Measurements from ENCODE around the gene CELSR1.
A peak's percentile ranks its signal among the peaks of the same experiment; 100 is the strongest.

Gene CELSR1

DNA sequence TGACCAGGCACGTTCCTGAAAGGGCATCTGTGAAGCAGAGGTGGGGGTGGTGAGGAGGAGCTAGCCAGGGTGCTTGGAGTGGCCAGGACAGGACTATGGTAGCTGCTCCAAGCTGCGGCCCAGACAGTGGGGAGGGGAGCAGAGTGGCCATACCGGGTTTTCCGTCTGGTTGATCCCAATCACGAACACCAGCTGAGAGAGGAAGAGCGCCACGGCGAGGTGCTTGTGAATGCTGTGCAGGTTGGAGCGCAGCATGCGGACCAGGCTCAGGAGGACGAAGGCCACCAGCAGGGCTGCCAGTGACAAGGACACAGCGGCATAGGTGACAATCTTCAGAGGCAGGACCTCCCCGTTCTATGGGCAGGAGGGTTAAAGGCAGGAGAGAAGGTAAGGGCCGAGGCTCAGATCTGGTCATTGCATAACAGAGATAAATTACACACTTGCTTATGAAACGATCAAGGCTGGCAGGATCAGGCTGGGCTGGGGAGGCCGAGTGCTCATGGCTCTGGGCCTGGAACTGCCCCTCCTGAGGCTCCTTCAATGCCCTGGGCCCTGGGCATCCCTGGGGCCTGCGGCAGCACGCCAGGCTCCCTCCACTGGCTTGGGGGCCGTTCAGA lies 160.4 kb downstream of the CELSR1 start:
- ATAC-seq (ENCODE audit: low read depth) = peak; percentile 6; the same call in 1 of the 3 replicates
- no peak overlapping the region for H3K27ac ChIP-seq (ENCODE audit: poor library complexity, severe bottlenecking)
- H3K9me3 ChIP-seq (ENCODE audit: severe bottlenecking) = peaks cover 6% of the 10 kb centered on the region
- H3K36me3 ChIP-seq (ENCODE audit: low read depth) = peaks cover 40% of the 10 kb centered on the region
- TF ChIP-seq, protein P1, sequence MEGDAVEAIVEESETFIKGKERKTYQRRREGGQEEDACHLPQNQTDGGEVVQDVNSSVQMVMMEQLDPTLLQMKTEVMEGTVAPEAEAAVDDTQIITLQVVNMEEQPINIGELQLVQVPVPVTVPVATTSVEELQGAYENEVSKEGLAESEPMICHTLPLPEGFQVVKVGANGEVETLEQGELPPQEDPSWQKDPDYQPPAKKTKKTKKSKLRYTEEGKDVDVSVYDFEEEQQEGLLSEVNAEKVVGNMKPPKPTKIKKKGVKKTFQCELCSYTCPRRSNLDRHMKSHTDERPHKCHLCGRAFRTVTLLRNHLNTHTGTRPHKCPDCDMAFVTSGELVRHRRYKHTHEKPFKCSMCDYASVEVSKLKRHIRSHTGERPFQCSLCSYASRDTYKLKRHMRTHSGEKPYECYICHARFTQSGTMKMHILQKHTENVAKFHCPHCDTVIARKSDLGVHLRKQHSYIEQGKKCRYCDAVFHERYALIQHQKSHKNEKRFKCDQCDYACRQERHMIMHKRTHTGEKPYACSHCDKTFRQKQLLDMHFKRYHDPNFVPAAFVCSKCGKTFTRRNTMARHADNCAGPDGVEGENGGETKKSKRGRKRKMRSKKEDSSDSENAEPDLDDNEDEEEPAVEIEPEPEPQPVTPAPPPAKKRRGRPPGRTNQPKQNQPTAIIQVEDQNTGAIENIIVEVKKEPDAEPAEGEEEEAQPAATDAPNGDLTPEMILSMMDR (IDR thresholded peaks at IDR 0.05; ENCODE audit: poor library complexity, severe bottlenecking) = no peak
- peaks cover 5% of the 10 kb centered on the region for H3K4me1 ChIP-seq (ENCODE audit: insufficient read depth, poor library complexity, severe bottlenecking)
- DNase-seq (ENCODE audit: low spot score) = no peak
- H3K4me3 ChIP-seq (ENCODE audit: severe bottlenecking) = no peak overlapping the region
- H3K27me3 ChIP-seq (ENCODE audit: insufficient read depth, poor library complexity, severe bottlenecking) = no peaks in the 10 kb centered on the region

DNA sequence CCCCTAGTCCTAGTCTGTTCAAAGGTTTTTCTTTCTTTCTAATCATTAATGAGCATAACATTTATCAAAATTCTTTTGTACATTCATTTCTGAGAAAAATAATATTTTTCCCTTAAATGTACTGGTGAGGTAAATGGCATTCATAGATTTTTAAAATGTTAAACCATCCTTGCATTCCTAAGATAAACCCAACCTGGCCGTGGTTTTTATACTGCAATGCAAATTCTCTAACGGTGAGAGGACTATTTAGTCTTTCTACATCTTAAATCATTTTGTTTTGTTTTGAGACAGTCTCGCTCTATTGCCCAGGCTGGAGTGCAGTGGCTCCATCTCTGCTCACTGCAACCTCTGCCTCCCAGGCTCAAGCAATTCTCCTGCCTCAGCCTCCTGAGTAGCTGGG lies 161.3 kb downstream of the CELSR1 start:
- Histone ChIP-seq H3K4me1 (ENCODE audit: insufficient read depth, poor library complexity, severe bottlenecking) (peaks cover 5% of the 10 kb centered on the region), H3K36me3 (ENCODE audit: low read depth) (peaks cover 38% of the 10 kb centered on the region), H3K9me3 (ENCODE audit: severe bottlenecking) (peaks cover 6% of the 10 kb centered on the region), H3K27ac (ENCODE audit: poor library complexity, severe bottlenecking) (no peak overlapping the region), H3K27me3 (ENCODE audit: insufficient read depth, poor library complexity, severe bottlenecking) (no peaks in the 10 kb centered on the region), H3K4me3 (ENCODE audit: severe bottlenecking) (no peak overlapping the region)
- no peak for DNase-seq (ENCODE audit: low spot score)
- ATAC-seq (ENCODE audit: low read depth) = no peak
- TF ChIP-seq, protein P1 (IDR thresholded peaks at IDR 0.05; ENCODE audit: poor library complexity, severe bottlenecking) = no peak

DNA sequence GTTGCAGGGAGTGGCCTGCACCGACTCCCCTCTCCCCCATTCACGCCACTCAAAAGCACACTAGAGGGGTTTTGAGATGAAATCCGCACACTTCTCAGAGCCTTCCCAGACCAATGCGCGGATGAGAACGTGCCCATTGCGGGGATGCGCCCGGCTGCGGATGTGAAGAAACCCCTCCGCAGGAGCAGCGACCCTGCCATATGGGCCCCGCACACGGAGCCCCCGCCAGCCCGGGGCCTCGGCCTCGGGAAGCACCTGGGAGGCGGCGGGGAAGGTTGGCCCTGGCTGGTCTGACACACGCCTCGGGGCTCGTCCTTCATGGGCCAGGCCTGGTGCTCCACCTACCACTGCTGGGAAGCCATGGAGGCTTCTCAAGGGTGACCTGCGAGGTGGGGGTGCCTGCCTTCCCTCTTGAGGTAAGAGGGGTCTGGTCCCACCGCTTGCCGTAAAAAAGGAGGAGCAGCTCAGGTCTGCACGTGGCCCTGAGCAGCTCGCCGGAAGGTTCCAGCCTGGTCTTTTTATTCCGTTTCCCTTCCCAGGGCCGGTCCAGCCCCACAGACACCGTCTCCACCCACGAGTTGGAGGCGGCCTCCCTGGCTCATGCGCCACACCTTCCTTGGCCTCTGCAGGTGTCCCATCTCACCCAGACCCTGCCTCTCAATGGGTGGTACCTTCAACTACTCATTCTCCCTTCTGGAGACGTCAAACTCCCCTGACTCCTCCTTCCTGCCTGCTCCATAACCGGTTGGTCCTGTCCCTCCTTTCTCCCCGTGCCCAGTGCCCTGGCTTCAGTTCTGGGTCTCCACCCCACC lies 162.6 kb downstream of the CELSR1 start:
- Histone ChIP-seq H3K4me1 (ENCODE audit: insufficient read depth, poor library complexity, severe bottlenecking) (peaks cover 5% of the 10 kb centered on the region), H3K9me3 (ENCODE audit: severe bottlenecking) (peaks cover 6% of the 10 kb centered on the region), H3K4me3 (ENCODE audit: severe bottlenecking) (no peak overlapping the region), H3K36me3 (ENCODE audit: low read depth) (peaks cover 27% of the 10 kb centered on the region), H3K27me3 (ENCODE audit: insufficient read depth, poor library complexity, severe bottlenecking) (no peaks in the 10 kb centered on the region), H3K27ac (ENCODE audit: poor library complexity, severe bottlenecking) (no peak overlapping the region)
- DNase-seq (ENCODE audit: low spot score) = no peak
- TF ChIP-seq, protein P1 (IDR thresholded peaks at IDR 0.05; ENCODE audit: poor library complexity, severe bottlenecking) = no peak
- ATAC-seq (ENCODE audit: low read depth) = no peak

DNA sequence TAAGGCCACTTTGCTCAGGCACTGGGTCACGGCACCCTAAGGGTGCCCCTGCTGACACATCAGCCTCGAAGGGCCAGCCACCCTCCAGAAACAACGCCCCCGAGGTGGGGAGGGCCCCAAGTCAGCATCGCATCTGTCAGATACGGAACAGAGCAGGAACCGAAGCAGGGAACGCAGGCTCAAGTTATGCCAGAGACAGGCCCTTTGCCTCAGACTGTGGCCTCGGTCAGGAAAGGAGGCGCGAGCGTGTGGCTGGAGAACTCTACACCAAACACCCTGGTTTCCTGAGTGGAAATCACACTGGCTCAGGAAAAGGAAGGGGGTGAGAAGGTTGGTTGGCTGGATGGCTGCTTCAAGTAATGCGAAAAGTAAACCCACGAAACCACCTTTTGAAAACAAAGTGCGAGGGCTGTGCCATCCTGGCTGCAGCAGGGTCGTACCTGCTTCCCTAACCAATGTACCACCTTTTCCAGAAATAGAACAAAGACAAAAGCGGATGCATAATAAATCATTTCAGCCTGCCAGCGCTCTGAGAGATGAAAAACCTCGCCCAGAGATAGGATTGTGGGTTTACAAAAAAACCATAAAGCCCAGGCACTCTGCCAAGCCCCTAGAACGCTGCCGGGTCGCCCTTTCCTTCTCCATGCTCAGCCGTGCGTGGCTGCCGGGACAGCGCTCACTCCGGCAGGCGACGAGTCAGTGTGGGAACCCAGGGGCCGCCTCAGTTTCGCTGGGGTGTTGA lies 163.3 kb downstream of the CELSR1 start:
- Histone ChIP-seq H3K27ac (ENCODE audit: poor library complexity, severe bottlenecking) (no peak overlapping the region), H3K4me3 (ENCODE audit: severe bottlenecking) (no peak overlapping the region)
- TF ChIP-seq, protein P1 (IDR thresholded peaks at IDR 0.05; ENCODE audit: poor library complexity, severe bottlenecking) = no peak

More for the DNA sequence above, 163.3 kb downstream of the CELSR1 start:
- H3K36me3 ChIP-seq (ENCODE audit: low read depth) = peaks cover 25% of the 10 kb centered on the region
- no peak for ATAC-seq (ENCODE audit: low read depth)
- peaks cover 6% of the 10 kb centered on the region for H3K9me3 ChIP-seq (ENCODE audit: severe bottlenecking)
- no peak for DNase-seq (ENCODE audit: low spot score)
- peaks cover 5% of the 10 kb centered on the region for H3K4me1 ChIP-seq (ENCODE audit: insufficient read depth, poor library complexity, severe bottlenecking)
- no peaks in the 10 kb centered on the region for H3K27me3 ChIP-seq (ENCODE audit: insufficient read depth, poor library complexity, severe bottlenecking)

Data from RWPE2 (cell line).